ENCODE results near the gene TAOK3. TPM values are rescaled to one million over a fixed set of nuclear protein-coding genes. Genes with fewer than 3 reads are reported as not detected.

Gene TAOK3
- total and polyA plus RNA-seq, 9 of the 15 experiments (the other 6 are each of a cell fraction or from before 2014, with no cell fraction given), result 24.3 to 83.5 (median 47.1) TPM

DNA sequence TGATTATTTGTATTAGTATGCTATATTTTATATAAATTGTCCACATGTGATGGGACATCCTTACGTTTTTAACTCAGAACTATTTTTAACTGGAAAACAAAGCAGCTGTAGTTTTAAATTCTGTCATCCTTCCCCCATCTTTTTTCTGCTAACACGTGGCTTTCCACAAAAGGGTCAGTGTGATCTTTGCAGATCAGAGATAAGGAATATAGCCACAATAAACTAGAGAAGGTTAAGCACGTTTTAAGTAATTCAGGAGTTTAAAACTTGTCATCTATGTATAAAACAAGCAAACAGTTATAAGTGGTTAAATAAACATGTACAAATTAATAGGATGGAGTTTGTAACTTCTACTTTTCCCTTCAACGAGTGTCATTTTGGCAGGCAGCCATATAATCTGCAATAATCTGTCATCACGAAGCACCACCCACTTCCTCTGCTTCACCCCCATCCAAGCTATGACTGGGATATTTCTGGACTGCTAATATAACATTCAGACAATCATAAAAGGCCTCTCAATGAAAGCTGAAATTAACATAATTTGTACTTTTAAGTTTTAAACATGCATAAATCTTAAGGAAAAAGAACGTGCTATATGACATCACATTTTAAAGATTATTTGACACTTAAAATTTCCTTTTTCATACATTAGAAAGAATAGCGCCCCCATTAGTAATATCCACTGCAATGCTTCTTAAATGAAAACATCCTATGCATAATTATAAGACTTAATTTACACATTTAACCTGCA, 15.3 kb downstream of the TAOK3 start (continued):
- TF ChIP-seq, protein P1, sequence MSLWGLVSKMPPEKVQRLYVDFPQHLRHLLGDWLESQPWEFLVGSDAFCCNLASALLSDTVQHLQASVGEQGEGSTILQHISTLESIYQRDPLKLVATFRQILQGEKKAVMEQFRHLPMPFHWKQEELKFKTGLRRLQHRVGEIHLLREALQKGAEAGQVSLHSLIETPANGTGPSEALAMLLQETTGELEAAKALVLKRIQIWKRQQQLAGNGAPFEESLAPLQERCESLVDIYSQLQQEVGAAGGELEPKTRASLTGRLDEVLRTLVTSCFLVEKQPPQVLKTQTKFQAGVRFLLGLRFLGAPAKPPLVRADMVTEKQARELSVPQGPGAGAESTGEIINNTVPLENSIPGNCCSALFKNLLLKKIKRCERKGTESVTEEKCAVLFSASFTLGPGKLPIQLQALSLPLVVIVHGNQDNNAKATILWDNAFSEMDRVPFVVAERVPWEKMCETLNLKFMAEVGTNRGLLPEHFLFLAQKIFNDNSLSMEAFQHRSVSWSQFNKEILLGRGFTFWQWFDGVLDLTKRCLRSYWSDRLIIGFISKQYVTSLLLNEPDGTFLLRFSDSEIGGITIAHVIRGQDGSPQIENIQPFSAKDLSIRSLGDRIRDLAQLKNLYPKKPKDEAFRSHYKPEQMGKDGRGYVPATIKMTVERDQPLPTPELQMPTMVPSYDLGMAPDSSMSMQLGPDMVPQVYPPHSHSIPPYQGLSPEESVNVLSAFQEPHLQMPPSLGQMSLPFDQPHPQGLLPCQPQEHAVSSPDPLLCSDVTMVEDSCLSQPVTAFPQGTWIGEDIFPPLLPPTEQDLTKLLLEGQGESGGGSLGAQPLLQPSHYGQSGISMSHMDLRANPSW (CRISPR knock-in tag; IDR thresholded peaks at IDR 0.05), result no peak
- TF ChIP-seq CREB1 (IDR thresholded peaks at IDR 0.05) (no peak), CREB1 (CRISPR knock-in tag; IDR thresholded peaks at IDR 0.05) (no peak; the same call in 1 of the 2 replicates), ZNF263 (CRISPR knock-in tag; IDR thresholded peaks at IDR 0.05; ENCODE audit: borderline replicate concordance) (no peak), ZC3H8 (IDR thresholded peaks at IDR 0.05) (no peak), ZNF146 (CRISPR knock-in tag; IDR thresholded peaks at IDR 0.05; ENCODE audit: unreplicated experiment) (no peak), YBX1 (IDR thresholded peaks at IDR 0.05) (no peak), SAFB (IDR thresholded peaks at IDR 0.05; ENCODE audit: borderline replicate concordance, low read depth, low read length) (no peak), XRCC5 (IDR thresholded peaks at IDR 0.05; ENCODE audit: low read depth, low read length) (no peak), GABPB2 (CRISPR knock-in tag; conservative IDR thresholded peaks at IDR 0.05) (no peak), MED1 (CRISPR knock-in tag; IDR thresholded peaks at IDR 0.05; ENCODE audit: borderline replicate concordance) (no peak), L3MBTL2 (IDR thresholded peaks at IDR 0.05) (peak; percentile 85), ESRRB (CRISPR knock-in tag; IDR thresholded peaks at IDR 0.05; ENCODE audit: borderline replicate concordance) (no peak), PHB (CRISPR knock-in tag; IDR thresholded peaks at IDR 0.05) (no peak)
- TF ChIP-seq, protein P2, sequence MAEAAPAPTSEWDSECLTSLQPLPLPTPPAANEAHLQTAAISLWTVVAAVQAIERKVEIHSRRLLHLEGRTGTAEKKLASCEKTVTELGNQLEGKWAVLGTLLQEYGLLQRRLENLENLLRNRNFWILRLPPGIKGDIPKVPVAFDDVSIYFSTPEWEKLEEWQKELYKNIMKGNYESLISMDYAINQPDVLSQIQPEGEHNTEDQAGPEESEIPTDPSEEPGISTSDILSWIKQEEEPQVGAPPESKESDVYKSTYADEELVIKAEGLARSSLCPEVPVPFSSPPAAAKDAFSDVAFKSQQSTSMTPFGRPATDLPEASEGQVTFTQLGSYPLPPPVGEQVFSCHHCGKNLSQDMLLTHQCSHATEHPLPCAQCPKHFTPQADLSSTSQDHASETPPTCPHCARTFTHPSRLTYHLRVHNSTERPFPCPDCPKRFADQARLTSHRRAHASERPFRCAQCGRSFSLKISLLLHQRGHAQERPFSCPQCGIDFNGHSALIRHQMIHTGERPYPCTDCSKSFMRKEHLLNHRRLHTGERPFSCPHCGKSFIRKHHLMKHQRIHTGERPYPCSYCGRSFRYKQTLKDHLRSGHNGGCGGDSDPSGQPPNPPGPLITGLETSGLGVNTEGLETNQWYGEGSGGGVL (CRISPR knock-in tag; IDR thresholded peaks at IDR 0.05), result no peak
- TF ChIP-seq, protein P3, sequence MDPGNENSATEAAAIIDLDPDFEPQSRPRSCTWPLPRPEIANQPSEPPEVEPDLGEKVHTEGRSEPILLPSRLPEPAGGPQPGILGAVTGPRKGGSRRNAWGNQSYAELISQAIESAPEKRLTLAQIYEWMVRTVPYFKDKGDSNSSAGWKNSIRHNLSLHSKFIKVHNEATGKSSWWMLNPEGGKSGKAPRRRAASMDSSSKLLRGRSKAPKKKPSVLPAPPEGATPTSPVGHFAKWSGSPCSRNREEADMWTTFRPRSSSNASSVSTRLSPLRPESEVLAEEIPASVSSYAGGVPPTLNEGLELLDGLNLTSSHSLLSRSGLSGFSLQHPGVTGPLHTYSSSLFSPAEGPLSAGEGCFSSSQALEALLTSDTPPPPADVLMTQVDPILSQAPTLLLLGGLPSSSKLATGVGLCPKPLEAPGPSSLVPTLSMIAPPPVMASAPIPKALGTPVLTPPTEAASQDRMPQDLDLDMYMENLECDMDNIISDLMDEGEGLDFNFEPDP (CRISPR knock-in tag; IDR thresholded peaks at IDR 0.05), result no peak
- TF ChIP-seq, protein P4, sequence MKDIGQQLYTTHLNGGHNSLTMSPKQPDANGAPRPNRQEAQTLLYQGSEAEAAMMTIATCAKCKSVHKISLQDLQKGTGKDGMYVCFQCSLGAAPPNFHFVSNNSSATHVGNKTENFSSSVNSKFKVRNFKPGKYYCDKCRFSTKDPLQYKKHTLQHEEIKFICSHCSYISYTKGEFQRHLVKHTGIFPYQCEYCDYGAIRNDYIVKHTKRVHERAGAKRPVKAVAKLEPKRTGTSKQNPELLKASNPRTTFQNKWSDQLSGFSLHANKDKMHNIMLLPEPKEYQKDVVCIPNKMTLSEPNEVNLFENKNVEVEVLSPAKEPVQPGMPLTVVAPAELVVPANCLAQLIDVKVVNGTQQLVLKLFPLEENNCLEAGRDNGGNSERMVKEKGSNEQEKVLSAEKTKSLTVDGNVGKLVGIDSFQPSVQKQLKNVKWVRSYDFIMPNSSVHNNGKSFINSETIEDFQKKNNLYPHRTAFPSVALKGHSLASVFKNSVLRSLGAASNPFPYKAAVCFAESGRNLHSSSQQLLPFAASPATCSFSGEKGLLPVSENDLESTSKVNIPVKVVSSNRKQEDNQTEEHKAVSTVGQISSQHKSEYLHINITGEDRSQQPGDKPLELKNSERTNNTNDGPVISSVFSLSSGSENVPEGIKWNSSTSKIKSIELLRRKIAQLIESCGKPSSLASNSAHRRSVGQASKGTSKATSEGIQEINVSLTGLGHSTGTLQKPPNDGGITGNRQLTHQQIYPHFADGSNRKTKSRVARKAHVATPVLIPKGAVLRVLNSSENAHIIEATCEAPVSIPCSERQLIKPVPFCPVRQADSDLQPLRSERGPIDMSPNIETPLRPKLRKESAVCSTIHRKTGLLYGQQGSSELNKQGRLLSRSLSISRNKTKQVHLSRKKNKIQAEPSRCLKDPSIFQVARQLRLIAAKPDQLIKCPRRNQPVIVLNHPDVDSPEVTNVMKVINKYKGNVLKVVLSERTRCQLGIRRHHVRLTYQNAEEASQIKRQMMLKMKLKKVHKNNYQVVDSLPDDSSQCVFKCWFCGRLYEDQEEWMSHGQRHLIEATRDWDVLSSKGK (CRISPR knock-in tag; IDR thresholded peaks at IDR 0.05), result no peak
- TF ChIP-seq, protein P5, sequence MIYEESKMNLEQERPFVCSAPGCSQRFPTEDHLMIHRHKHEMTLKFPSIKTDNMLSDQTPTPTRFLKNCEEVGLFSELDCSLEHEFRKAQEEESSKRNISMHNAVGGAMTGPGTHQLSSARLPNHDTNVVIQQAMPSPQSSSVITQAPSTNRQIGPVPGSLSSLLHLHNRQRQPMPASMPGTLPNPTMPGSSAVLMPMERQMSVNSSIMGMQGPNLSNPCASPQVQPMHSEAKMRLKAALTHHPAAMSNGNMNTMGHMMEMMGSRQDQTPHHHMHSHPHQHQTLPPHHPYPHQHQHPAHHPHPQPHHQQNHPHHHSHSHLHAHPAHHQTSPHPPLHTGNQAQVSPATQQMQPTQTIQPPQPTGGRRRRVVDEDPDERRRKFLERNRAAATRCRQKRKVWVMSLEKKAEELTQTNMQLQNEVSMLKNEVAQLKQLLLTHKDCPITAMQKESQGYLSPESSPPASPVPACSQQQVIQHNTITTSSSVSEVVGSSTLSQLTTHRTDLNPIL (CRISPR knock-in tag; IDR thresholded peaks at IDR 0.05), result no peak

All from K562 (cell line).